ENCODE data around the gene LSR. TPM values are rescaled to one million over a fixed set of nuclear protein-coding genes. Genes with fewer than 3 reads are reported as not detected.

The LSR gene
- total RNA-seq, 2 experiments from 2014 or later: 20.0 to 20.6 TPM

GRCh38 chr19:35223084-35223790 is 25.6 kb upstream of the LSR start:
- no peak for DNase-seq
- H3K4me3 Mint-ChIP-seq: no peak overlapping the region
- peaks cover 4% of the 10 kb centered on the region for H3K9me3 Mint-ChIP-seq
- intact Hi-C loops (cut with micrococcal nuclease): no loop called here
- peaks cover 13% of the 10 kb centered on the region for H3K4me1 Mint-ChIP-seq (ENCODE audit: low read depth)
- H3K27ac Mint-ChIP-seq: no peak overlapping the region
- ChIA-PET POLR2A (interaction anchor here (0.7 to 2.0 kb wide), 3 partner anchors 12 to 674 kb away, joined by 3 to 5 read pairs (median 4); no protein-coding TSS in a partner anchor), CTCF (interaction anchor here (1.2 kb wide), 1 partner anchor 179 kb away, joined by 3 read pairs; no protein-coding TSS in a partner anchor)
- H3K36me3 Mint-ChIP-seq (ENCODE audit: low read depth): no peaks in the 10 kb centered on the region
- no peaks in the 10 kb centered on the region for H3K27me3 Mint-ChIP-seq
- ATAC-seq: no peak
- TF ChIP-seq, protein P1, sequence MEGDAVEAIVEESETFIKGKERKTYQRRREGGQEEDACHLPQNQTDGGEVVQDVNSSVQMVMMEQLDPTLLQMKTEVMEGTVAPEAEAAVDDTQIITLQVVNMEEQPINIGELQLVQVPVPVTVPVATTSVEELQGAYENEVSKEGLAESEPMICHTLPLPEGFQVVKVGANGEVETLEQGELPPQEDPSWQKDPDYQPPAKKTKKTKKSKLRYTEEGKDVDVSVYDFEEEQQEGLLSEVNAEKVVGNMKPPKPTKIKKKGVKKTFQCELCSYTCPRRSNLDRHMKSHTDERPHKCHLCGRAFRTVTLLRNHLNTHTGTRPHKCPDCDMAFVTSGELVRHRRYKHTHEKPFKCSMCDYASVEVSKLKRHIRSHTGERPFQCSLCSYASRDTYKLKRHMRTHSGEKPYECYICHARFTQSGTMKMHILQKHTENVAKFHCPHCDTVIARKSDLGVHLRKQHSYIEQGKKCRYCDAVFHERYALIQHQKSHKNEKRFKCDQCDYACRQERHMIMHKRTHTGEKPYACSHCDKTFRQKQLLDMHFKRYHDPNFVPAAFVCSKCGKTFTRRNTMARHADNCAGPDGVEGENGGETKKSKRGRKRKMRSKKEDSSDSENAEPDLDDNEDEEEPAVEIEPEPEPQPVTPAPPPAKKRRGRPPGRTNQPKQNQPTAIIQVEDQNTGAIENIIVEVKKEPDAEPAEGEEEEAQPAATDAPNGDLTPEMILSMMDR (IDR thresholded peaks at IDR 0.05): no peak

- no peak overlapping the region for H3K27ac Mint-ChIP-seq
- no peaks in the 10 kb centered on the region for H3K36me3 Mint-ChIP-seq (ENCODE audit: low read depth)
- intact Hi-C loops (cut with micrococcal nuclease): no loop called here
- POLR2A ChIA-PET: interaction anchor here (0.7 kb wide), 1 partner anchor 674 kb away, joined by 3 read pairs; no protein-coding TSS in a partner anchor
- H3K4me1 Mint-ChIP-seq (ENCODE audit: low read depth): peaks cover 13% of the 10 kb centered on the region
- CTCF ChIA-PET: interaction anchor here (1.2 kb wide), 1 partner anchor 180 kb away, joined by 3 read pairs; no protein-coding TSS in a partner anchor
- ATAC-seq: no peak
- H3K4me3 Mint-ChIP-seq: no peak overlapping the region
- H3K27me3 Mint-ChIP-seq: no peaks in the 10 kb centered on the region
- TF ChIP-seq, protein P1 (IDR thresholded peaks at IDR 0.05): no peak
- H3K9me3 Mint-ChIP-seq: no peaks in the 10 kb centered on the region
- no peak for DNase-seq
These were observed 24.8 kb upstream of the LSR start for GRCh38 chr19:35223862-35224505.

DNA sequence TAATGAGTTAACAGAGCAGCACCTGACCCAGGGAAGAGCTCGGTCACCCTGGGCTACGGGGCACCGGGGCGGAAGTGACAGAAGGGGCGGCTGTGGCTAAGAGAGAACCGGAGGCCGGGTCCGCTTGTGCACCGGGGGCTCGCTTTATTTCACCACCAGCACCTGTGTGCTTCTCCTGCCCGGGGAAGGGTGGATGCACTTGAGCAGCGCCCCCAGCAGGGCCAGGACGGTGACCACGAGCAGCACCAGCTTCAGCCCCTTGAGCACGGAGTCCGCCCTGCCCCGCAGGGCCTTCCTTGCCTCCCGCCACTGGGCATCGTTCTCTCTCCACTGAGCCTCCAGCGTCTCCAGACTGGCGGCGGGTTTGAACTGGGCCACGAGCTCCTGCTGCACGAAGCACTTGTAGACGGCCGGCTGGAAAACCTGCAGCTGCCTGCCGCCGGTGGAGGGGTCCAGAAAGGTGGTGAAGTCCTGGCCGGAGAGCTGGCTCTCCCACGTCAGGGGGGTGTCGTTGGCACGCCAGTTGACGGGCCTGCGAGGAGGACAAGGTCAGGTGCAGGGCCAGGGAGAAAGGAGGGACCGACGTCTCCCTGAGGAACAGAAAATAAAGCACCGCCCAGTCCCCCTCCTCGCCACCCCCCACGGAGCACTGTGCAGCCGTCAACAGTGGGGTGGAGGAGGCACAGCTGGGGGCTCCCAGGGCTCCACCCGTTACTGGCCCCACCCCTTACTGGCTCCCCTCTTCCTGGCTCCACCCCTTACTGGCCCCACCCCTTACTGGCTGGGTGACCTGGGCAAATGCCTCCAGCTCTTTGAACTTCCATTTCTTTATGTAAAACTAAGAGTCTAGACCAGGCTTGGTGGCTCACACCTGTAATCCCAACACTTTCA is 23.9 kb upstream of the LSR start:
- H3K4me3 Mint-ChIP-seq: no peak overlapping the region
- ChIA-PET CTCF (interaction anchor here (0.6 to 1.6 kb wide), 3 partner anchors 16 to 158 kb away, joined by 3 to 4 read pairs (median 3); no protein-coding TSS in a partner anchor), POLR2A (interaction anchor here (0.6 to 0.9 kb wide), 2 partner anchors 13 to 14 kb away, joined by 3 read pairs; no protein-coding TSS in a partner anchor)
- ATAC-seq (peak; percentile 62), DNase-seq (no peak)
- TF ChIP-seq, protein P1 (IDR thresholded peaks at IDR 0.05): no peak
- intact Hi-C loops (cut with micrococcal nuclease): no loop called here
- no peaks in the 10 kb centered on the region for H3K9me3 Mint-ChIP-seq
- H3K27me3 Mint-ChIP-seq: no peaks in the 10 kb centered on the region
- H3K27ac Mint-ChIP-seq: no peak overlapping the region
- H3K4me1 Mint-ChIP-seq (ENCODE audit: low read depth): peaks cover 13% of the 10 kb centered on the region
- H3K36me3 Mint-ChIP-seq (ENCODE audit: low read depth): no peaks in the 10 kb centered on the region

DNA sequence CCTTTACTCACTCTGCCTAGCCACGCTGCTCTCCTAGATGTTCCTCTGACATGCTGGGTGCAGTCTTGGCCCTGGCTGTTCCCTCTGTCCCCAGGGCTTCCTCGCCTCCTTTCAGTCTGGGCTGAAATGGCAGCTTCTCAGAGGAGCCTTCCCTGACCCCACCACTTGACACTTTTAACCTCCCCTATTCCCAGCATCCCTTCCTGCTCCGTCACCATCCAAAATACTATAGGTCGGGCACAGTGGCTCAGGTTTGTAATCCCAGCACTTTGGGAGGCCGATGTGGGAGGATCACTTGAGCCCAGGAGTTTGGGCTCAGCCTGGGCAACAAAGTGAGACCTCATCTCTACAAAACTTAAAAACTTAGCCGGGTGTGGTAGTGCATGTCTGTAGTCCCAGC is 22.9 kb upstream of the LSR start:
- H3K9me3 Mint-ChIP-seq: no peaks in the 10 kb centered on the region
- no peaks in the 10 kb centered on the region for H3K27me3 Mint-ChIP-seq
- H3K4me1 Mint-ChIP-seq (ENCODE audit: low read depth): peaks cover 10% of the 10 kb centered on the region
- intact Hi-C loops (cut with micrococcal nuclease): no loop called here
- H3K36me3 Mint-ChIP-seq (ENCODE audit: low read depth): no peaks in the 10 kb centered on the region
- no peak for ATAC-seq
- DNase-seq: no peak
- CTCF ChIA-PET: interaction anchor here (1.2 to 1.6 kb wide), 3 partner anchors 9 to 159 kb away, joined by 3 to 4 read pairs (median 3); no protein-coding TSS in a partner anchor
- no peak overlapping the region for H3K27ac Mint-ChIP-seq
- H3K4me3 Mint-ChIP-seq: no peak overlapping the region
- TF ChIP-seq, protein P1 (IDR thresholded peaks at IDR 0.05): no peak
- POLR2A ChIA-PET: interaction anchor here (0.8 to 0.9 kb wide), 2 partner anchors 9 to 12 kb away, joined by 3 read pairs; no protein-coding TSS in a partner anchor
